HG03442 (cell line): Measurements from ENCODE around the gene PPIG.
"Not testable (repeated sequence)": the region's sequence is repeated elsewhere in the genome, so short reads cannot be mapped to it uniquely, and the experiment has no call there.

Experiments
- ATAC-seq: cut with Tn5 transposase; IDR thresholded peaks from one replicate; pipeline ENCODE4 v1.9.1; 2021; ENCODE audit warnings: mild to moderate bottlenecking, moderate library complexity; ENCODE audit not compliant: unreplicated experiment

Gene PPIG

DNA sequence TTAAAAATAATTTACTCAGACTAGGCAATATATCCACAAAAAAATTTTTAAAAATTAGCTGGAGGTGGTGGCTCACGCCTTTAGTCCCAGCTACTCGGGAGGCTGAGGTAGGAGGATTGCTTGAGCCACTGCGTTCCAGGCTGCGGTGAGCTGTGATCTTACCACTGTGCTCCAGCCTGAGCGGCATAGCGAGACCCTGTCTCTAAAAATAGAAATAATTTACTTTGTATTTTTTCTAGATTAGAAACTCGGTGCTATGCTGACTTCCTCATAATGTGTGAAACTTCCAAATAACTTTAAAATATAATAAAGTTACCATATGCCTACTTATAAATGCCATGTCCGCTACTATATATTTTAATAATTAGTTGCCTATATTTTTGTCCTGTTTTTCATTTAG lies 6.7 kb downstream of the PPIG start:
- ATAC-seq: no peak

DNA sequence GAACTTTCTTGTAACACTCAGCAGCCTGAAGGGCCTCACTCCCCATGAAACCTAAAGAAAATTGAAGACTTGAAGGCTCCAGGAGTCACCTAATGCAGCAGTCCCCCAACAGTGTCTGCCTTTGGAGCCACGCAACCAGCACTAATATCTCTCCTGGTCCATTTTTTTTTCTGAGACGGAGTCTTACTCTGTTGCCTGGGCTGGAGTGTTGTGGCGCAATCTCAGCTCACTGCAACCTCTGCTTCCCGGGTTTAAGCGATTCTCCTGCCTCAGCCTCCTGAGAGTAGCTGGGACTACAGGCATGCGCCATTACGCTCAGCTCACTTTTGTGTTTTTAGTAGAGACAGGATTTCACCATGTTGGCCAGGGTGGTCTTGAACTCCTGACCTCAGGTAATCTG lies 12.4 kb downstream of the PPIG start:
- not testable (repeated sequence) for ATAC-seq

DNA sequence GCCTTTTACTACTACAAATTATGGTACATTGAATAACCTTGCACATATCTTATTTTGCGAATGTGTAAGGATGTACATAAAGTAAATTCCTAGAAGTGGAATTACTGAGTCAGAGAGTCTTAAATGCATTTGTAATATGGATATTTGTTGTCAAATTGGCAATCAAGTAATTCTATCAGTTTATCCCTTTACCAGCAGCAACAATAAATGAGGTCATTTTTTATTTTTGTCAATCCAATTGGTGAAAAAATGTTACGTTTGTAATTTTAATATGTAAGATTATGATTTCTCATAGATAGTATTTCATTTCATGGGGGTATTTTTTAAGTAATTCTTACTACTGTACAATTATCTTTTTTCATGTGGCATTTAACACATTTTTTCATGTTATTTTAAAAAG lies 14.8 kb downstream of the PPIG start:
- ATAC-seq: no peak

DNA sequence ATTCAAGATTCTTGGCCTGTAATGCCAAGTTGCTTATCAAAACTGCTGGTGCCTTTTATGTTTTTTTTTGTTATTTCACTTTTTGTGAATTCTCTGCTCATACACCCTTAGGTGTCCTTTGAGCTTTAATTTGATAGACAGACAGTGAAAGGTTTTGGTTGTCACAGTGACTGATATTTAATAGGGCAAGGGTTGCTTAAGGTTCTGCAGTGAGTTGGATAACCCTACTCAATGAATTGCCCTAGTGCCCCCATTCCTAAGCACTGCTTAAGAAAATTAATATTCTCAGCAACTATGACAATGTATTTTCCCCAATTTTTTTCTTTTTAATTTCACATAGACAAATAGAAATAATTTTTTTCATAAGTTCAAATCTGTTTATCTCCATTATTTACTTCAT lies 15.4 kb downstream of the PPIG start:
- no peak for ATAC-seq

DNA sequence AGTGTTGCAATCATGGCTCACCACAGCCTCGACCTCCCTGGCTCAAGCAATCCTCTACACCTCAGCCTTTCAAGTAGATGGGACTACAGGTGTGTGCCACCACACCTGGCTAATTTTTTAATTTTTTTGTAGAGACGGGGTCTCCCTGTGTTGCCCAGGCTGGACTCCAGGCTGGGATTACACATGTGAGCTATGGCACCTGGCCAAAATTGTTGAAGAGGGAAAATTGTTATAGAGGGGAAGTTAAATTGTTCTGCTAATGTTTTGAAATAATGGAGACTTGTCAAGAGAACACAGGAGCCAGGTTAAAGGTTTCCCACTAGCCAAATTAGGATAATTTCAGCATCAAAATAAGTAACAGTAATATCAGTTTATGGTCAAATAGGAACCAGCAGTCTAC lies 25.1 kb downstream of the PPIG start:
- ATAC-seq: no peak

DNA sequence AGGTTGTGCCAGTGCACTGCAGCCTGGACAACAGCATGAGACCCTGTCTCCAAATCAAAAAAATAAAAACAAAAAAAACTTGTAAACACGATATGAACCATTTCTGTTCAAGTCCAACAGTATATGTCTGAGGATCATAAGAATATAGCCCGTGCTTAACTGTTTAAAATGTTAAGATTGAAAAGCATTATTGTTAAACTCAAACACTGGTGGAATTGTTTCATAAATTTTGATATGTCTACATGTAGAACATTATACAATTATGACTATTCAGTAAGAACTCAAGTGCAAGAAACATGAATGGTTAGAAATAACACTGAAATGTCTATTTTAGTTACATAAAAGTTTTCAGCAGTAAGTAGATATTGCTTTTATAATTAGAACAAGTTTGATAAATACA lies 29.7 kb downstream of the PPIG start:
- no peak for ATAC-seq

DNA sequence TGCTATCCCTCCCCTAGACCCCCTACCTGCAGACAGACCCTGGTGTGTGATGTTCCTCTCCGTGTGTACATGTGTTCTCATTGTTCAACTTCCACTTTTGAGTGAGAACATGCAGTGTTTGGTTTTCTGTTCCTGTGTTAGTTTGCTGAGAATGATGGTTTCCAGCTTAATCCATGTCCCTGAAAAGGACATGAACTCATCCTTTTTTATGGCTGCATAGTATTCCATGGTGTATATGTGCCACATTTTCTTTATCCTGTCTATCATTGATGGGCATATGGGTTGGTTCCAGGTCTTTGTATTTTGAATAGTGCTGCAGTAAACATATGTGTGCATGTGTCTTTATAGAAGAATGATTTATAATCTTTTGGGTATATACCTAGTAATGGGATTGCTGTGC lies 31.8 kb downstream of the PPIG start:
- not testable (repeated sequence) for ATAC-seq

DNA sequence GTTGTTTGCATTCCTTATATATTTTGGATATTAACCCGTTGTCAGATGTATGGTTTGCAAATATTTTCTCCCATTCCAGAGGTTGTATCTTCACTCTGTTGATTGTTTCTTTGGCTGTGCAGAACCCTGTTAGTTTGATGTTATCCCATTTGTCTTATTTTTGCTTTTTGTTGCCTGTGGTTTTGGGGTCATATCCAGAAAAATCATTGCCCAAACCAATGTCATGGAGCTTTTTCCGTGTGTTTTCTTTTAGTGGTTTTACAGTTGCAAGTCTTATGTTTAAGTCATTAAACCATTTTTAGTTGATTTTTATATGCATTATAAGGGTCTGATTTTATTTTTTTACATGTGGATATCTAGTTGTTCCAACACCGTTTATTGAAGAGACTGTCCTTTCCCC lies 35.8 kb downstream of the PPIG start:
- no peak for ATAC-seq

DNA sequence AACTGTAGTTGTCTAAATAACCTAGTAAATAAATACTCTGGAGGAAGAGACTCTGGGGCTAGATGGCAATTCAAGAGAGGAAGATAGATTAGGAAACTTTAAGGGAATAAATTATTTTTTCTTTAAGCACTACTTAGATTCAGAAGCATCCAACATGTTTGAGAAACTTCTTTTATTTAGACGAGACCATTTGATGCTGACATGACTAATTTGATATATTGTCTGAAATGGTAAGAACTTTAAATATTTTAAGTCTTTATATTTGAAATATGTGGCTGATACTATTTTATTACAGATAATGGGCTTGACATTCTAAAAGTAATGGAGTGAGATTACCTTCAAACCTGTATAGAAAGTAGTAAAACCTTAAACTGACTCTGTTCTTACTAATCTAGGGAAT lies 36.4 kb downstream of the PPIG start:
- no peak for ATAC-seq

DNA sequence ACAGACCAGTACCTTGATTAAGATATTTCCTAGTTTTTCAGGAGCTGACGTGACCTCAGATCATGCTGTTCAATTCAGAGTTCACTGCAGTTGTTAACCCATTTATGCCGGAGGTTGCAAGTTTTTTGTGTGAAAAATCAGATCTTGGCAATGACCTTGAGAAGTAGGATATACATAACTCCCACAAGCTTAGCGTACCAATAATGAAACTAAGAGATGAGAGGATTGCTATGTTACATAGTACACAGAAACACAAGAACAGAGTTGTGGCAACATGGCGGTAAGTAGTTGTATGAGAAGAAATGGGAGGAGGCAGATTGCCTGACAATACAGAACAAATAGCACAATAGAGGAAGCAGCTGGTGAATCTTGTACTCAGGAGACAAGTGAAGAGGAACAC lies 39.1 kb downstream of the PPIG start:
- no peak for ATAC-seq

DNA sequence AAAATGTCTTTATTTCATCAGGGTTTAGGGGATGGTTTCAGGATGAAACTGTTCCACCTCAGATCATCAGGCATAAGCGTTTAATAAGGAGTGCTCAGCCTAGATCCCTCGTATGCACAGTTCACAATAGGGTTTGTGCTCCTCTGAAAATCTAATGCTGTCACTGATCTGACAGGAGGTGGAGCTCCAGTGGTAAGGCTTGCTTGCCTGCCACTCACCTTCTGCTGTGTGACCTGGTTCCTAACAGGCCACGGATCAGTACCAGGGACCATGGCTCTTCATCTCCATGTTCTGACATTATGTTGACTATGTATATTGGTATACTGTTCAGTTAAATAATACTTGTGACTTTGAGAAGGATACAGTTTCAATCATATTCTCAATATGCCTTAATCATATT lies 41.6 kb downstream of the PPIG start:
- no peak for ATAC-seq

DNA sequence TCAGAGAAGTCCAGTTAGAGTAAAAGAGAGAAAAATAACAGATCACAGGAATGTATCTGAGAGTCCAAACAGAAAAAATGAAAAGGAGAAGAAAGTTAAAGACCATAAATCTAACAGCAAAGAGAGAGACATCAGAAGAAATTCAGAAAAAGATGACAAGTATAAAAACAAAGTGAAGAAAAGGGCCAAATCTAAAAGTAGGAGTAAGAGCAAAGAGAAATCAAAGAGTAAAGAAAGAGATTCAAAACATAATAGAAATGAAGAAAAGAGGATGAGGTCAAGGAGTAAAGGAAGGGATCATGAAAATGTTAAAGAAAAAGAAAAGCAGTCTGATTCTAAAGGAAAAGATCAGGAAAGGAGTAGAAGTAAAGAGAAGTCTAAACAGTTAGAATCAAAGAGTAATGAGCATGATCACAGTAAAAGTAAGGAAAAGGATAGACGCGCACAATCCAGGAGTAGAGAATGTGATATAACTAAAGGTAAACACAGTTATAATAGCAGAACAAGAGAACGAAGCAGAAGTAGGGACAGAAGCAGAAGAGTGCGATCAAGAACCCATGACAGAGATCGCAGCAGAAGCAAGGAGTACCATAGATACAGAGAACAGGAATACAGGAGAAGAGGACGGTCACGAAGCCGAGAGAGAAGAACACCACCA lies 52.4 kb downstream of the PPIG start:
- ATAC-seq: no peak

DNA sequence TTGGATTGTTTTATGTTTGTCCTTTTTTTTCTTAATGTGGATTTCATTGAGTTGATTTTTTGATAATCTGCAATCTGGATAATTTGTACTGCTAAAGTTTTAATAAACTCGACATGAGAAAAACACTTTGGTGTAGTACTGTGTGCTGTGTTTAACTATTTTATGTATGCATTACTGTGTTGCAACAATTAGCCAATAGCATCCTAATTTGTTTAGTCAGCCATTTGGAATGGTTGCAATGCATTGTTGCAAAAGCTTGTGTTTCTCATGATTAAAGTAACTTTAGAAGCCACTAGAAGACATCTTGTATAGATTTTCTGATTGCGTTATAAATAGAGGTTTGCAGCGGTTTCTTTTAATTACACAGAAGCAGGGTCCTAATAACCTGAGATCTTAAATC lies 53.5 kb downstream of the PPIG start:
- ATAC-seq: no peak

DNA sequence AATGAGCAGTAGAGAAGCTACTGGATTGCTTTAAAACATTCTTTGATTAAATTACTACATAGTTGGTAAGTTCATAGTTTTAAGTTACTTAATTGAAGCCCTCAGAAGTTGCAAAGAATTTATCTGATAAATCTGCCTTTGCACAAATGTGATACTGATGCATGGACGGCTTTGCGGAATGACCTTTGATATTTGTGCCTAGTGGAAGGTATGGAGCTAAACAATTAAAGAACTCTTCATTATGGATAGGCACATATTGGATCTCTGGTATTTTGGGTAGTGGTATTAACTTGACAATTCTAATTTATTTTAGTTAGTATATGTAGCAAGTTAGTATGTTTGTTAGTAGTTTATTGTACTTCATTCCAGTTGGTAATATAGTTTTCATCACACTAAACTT lies 56.0 kb downstream of the PPIG start:
- ATAC-seq: no peak

DNA sequence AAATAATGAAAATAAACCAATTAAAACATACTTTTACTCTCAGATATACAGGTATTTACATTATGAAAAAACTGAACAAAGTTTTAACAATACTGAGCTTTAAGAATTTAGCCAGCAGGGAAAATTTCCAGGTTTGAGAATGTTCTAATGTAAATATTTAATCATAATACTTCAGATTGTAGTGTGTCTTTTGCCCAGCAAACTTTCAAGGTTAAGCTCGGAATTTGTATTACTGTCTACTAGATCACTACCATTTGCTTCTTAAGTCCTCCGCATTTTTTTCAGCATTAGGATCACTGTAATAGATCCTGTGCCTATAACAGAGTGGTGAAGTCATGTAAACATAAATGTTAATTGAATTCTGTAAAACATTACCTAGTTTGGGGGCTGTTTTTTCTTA lies 57.3 kb downstream of the PPIG start:
- ATAC-seq: no peak

DNA sequence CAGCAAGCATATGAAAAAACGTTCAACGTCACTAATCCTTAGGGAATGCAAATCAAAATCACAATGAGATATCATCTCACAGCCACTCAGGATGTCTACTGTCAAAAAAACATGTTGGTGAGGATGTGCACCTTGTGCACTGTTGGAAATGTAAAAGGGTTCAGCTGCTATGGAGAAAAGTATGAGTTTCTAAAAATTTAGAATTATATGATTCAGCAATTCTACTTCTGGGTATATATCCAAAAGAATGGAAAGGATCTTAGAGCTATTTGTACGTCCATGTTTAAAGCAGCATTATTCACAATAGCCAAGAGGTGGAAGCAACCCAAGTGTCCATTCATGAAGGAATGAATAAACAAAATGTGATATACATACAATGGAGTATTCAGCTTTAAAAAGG lies 60.0 kb downstream of the PPIG start:
- no peak for ATAC-seq

DNA sequence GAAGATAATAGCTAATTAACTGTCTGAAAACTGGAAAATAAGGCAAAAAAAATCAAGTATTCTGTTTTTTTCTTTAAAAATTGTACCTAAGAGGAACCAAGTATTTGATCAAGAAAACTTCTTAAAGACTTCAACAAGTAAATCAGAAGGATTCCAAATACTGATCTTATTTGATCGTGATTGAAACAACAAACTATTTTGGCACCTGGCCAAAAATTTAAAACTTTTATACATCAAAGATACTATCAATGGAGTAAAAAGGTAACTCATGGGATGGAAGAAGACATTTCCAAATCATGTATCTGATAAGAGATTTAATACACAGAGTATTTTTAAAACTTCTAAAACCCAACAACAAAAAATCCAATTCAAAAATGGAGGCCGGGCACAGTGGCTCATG lies 63.3 kb downstream of the PPIG start:
- no peak for ATAC-seq

DNA sequence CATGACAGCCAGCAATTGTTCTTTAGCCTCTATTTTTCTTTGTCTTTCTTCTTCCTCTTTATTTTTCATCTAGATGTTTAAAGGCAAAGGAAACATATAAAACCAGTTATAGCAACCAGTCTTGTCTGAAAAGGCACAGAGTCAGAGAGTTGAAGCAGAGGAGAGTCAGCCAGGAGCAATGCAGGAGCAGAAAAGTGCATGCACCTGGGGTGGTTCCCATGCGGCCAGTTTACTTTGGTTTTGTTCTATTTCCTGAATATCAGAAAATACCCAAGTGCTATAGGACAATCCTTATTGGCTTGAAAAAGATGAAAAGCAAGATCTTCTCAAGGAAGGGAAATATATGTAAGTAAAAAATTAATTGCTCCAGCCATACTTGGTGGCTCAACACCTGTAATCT lies 65.1 kb downstream of the PPIG start:
- ATAC-seq: no peak

DNA sequence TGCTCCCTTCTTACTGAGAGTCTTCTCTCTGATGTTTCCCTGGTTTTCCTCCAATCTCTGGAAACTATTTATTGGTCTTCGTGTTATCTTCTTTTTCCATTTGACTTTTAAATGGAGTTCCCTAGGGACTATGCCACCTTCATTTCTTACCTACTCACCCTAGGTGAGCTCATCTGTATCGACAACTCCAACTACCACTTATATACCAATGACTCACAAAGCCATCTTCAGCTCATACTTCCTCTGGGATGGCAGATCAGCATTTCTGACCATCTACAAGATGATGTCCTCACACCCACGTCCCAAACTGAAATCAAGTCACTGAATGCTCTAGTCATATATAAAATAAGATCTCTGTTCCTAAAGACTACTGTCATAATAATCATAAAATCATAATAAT lies 69.5 kb downstream of the PPIG start:
- no peak for ATAC-seq

DNA sequence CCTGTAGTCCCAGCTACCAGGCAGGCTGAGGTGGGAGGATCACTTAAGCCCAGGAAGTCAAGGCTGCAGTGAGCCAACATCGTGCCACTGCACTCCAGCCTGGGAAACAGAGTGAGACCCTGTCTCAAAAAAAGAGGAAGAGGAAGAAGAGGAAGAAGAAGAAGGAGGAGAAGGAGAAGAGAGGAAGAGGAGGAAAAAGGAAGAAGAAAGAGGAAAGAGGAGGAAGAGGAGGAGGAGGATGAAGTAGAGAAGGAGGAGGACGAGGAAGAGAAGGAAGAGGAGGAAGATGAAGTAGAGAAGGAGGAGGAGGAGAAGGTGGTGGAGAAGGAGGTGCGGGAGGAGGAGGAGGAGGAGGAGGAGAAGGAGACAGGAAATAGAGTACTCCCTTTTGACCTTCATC lies 72.0 kb downstream of the PPIG start:
- ATAC-seq: no peak

DNA sequence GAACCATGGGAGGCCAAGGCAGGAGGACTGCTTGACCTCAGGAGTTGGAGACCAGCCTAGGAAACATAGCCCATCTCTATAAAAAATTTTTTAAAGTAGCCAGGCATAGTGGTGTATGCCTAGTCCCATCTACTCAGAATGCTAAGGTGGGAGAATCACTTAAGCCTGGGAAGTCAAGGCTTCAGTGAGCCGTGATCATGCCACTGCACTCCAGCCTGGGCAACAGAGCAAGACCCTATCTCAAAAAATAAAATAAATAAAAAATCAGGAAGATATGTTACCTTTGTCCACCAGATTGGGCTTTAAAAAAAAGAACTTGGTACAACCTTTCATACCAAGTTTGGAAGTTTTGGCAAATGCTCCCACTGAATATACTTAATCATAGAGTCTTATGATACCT lies 74.7 kb downstream of the PPIG start:
- no peak for ATAC-seq

DNA sequence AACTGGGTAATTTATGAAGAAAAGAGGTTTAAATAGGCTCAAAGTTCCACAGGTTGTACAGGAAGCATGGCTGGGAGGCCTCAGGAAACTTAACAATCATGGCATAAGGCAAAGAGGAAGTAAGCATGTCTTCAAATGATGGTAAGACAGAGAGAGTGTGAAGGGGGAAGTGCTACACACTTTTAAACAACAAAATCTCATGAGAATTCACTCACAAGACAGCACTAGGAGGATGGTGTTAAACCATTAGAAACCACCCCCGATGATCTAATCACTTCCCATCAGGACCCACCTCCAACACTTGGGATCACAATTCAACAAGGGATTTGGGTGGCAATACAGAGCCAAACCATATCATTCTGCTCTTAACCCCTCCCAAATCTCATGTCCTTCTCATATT lies 75.2 kb downstream of the PPIG start:
- ATAC-seq: no peak

DNA sequence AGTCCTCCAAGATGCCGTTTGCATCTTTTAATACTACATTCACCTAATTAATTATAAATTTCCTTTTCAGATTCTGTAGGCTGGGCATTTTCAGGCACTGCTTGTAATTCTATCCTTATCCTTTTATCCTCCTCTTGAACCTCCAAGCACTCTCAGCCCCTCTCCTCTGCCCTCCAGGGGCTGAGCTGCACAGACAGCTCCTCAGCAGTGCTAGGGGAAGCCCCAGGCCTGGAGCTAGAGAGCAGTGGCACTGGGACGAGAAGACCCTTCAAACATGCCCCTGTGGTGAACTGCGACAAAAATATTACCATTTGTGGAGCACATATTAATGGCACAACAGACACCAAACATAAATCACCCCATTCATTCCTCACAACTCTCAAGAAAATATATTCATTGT lies 77.1 kb downstream of the PPIG start:
- ATAC-seq: no peak

DNA sequence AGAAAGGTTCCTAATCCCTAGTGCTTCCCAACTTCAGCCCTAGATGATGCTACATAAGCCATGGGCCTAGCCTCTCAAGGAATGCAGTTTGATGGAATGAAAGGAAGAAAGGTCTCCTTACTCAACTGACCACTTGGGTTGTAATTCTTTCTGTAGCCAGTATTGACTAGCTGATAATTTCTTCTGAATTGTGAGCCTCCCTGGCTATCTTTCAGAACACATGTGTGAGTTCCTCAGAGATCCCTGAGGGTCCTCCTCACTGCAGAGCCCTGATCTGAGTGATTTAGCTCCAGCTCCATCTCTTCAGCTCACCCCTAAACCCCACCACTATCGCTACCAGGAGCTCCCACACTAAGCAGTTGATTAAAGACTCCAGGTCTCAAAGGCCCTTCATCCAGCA lies 78.6 kb downstream of the PPIG start:
- ATAC-seq: no peak
